HepG2 (cell line): ENCODE data around the gene TBC1D22A. TPM values are rescaled to one million over a fixed set of nuclear protein-coding genes. Genes with fewer than 3 reads are reported as not detected.

Source experiments
- ATAC-seq: fragments of 200-7000 bp; cut with Tn5 transposase; 3 replicates; pipeline ENCODE4 v1.9.1; 2020; ENCODE audit warnings: mild to moderate bottlenecking, moderate library complexity
- BruUV-seq: library from RNA; stranded (reverse); fragments of 400-500 nt; replicated peaks from 2 replicates; lab custom pipeline; 2021; lab: Mats Ljungman, UMichigan
- CTCF ChIA-PET: fragments of 300-600 bp; formaldehyde crosslinking; extraction: SDS; loops from one replicate; lab custom pipeline; 2021; ENCODE audit warnings: low total read pairs, inconsistent platforms, low intra/inter-chr PET ratio; lab: Yijun Ruan, JAX
- POLR2A ChIA-PET: fragments of 350-600 bp; sonication (Branson Sonifier 250); formaldehyde crosslinking; loops from one replicate; lab custom pipeline; 2020; ENCODE audit warnings: antibody characterized with exemption, inconsistent platforms; lab: Yijun Ruan, JAX
- DNase-seq: peaks from one replicate; pipeline ENCODE4 v3.0.0-alpha.2; 2015; ENCODE audit warnings: low spot score
- FAIRE-seq: peaks from 3 replicates; lab custom pipeline; 2011; peaks lifted over from hg19 to GRCh38; lab: Jason Lieb, UNC
- H2AFZ ChIP-seq: one replicate; pipeline ENCODE4 v1.6.1; 2011; ENCODE audit warnings: low read length, inconsistent platforms
- H3K27ac ChIP-seq: fragments of 300-600 bp; 3 replicates; pipeline ENCODE4 v1.8.0; 2011; ENCODE audit warnings: mixed run types, mild to moderate bottlenecking, mixed read lengths, low read length, inconsistent platforms; ENCODE audit not compliant: insufficient read depth; ENCODE audit errors: extremely low read length
- H3K27me3 ChIP-seq, 2 experiments: fragments of 200-600 bp in 1 of 2; 2 replicates in 1 of 2; 3 replicates in 1 of 2; pipeline versions ENCODE4 v1.6.0 to v1.8.0; 2011; ENCODE audit warnings: low read length in 2 of 2, mild to moderate bottlenecking in 2 of 2, moderate library complexity in 2 of 2, inconsistent platforms in 1 of 2; ENCODE audit not compliant: insufficient read depth in 2 of 2, control insufficient read depth in 1 of 2
- H3K36me3 ChIP-seq, 2 experiments: fragments of 200-600 bp in 1 of 2; replicated peaks in 1 of 2; 2 replicates in 1 of 2; 3 replicates in 1 of 2; pipeline versions ENCODE4 v1.5.1 to v1.8.0; 2011; ENCODE audit warnings: low read length in 2 of 2, inconsistent platforms in 1 of 2; ENCODE audit not compliant: insufficient read depth in 2 of 2, control insufficient read depth in 1 of 2
- H3K4me1 ChIP-seq: 2 replicates; pipeline ENCODE4 v1.5.1; 2012; ENCODE audit warnings: low read length, inconsistent platforms; ENCODE audit not compliant: insufficient read depth
- H3K4me2 ChIP-seq: 2 replicates; pipeline ENCODE4 v1.6.0; 2011; ENCODE audit warnings: low read depth, low read length, inconsistent platforms
- H3K4me3 ChIP-seq, 3 experiments: fragments of 200-600 bp in 1 of 3; sonication (generic), shearing (Covaris generic) in 1 of 3; replicated peaks in 1 of 3; 2 replicates each; pipeline ENCODE4 v1.5.1; 2011 to 2016; ENCODE audit warnings: low read length in 3 of 3, inconsistent platforms in 2 of 3, low read depth in 2 of 3, mild to moderate bottlenecking in 2 of 3, control low read depth in 1 of 3, mixed read lengths in 1 of 3; ENCODE audit not compliant: insufficient read depth in 1 of 3
- H3K79me2 ChIP-seq: one replicate; pipeline ENCODE4 v1.6.1; 2011; ENCODE audit warnings: low read length, inconsistent platforms; ENCODE audit not compliant: insufficient read depth
- H3K9ac ChIP-seq: 2 replicates; pipeline ENCODE4 v1.6.0; 2011; ENCODE audit warnings: mild to moderate bottlenecking, low read depth, low read length, inconsistent platforms; ENCODE audit not compliant: insufficient read depth
- H3K9me3 ChIP-seq: 2 replicates; pipeline ENCODE4 v1.5.1; 2012; ENCODE audit warnings: mild to moderate bottlenecking, low read length
- H4K20me1 ChIP-seq: 2 replicates; pipeline ENCODE4 v1.6.0; 2011; ENCODE audit warnings: inconsistent platforms, mild to moderate bottlenecking, low read length, moderate library complexity; ENCODE audit not compliant: insufficient read depth
- HNF4G ChIP-seq, 2 experiments: sonication (generic) in 1 of 2; formaldehyde crosslinking in 1 of 2; IDR thresholded peaks; 2 replicates each; pipeline versions ENCODE4 v1.4.0 to v1.6.1; 2011 to 2020; ENCODE audit warnings: borderline replicate concordance in 2 of 2, low read depth in 2 of 2, mild to moderate bottlenecking in 2 of 2, low read length in 1 of 2, missing genetic modification reagents in 1 of 2, moderate library complexity in 1 of 2
- JUNB ChIP-seq: sonication (generic); formaldehyde crosslinking; IDR thresholded peaks from 2 replicates; pipeline ENCODE4 v1.8.0; 2022; ENCODE audit warnings: missing genetic modification reagents, mild to moderate bottlenecking, borderline replicate concordance
- KMT2A ChIP-seq: sonication (generic); formaldehyde crosslinking; IDR thresholded peaks from 2 replicates; pipeline ENCODE4 v1.4.0; 2020; ENCODE audit warnings: missing genetic modification reagents
- SKI ChIP-seq: fragments of 450-650 bp; IDR thresholded peaks from one replicate; pipeline ENCODE4 v1.6.1; 2018; ENCODE audit warnings: mild to moderate bottlenecking; ENCODE audit not compliant: partially characterized antibody
- SP2 ChIP-seq: sonication (generic); formaldehyde crosslinking; IDR thresholded peaks from 2 replicates; pipeline ENCODE4 v1.5.1; 2020; ENCODE audit warnings: mild to moderate bottlenecking, missing genetic modification reagents
- ZNF180 ChIP-seq: sonication (generic); formaldehyde crosslinking; IDR thresholded peaks from 2 replicates; pipeline ENCODE4 v1.4.0; 2020; ENCODE audit warnings: low read depth, missing genetic modification reagents, borderline replicate concordance
- ZNF350 ChIP-seq: sonication (generic); formaldehyde crosslinking; IDR thresholded peaks from 2 replicates; pipeline ENCODE4 v1.4.0; 2020; ENCODE audit warnings: mild to moderate bottlenecking, low read depth, missing genetic modification reagents, borderline replicate concordance
- ZNF709 ChIP-seq: sonication (generic); formaldehyde crosslinking; IDR thresholded peaks from 2 replicates; pipeline ENCODE4 v1.5.0; 2020; ENCODE audit warnings: mild to moderate bottlenecking, missing genetic modification reagents
- ZSCAN30 ChIP-seq: sonication (generic); formaldehyde crosslinking; IDR thresholded peaks from 2 replicates; pipeline ENCODE4 v1.5.0; 2020; ENCODE audit warnings: mild to moderate bottlenecking, missing genetic modification reagents
- WGBS: methylation state at CpG from one replicate; pipeline ENCODE4 v1.1.6; 2017; ENCODE audit warnings: low lambda C conversion rate; 5-methylcytosine and 5-hydroxymethylcytosine counted together
- in situ Hi-C: cut with HindIII; loops from 2 replicates; pipeline ENCODE4 v1.10.0; 2017; ENCODE audit warnings: low pct_unique_long_range_greater_than_20kb; ENCODE audit not compliant: extremely low pct_ligation_motif_present
- intact Hi-C: fragments of 100-400 bp; cut with micrococcal nuclease; formaldehyde crosslinking; loops from one replicate; pipeline ENCODE4 v1.10.0; 2022; ENCODE audit not compliant: unreplicated experiment
- polyA plus RNA-seq, 8 experiments: library from polyadenylated mRNA; depleted of rRNA in 3 of 8; stranded (reverse) in 7 of 8; unstranded in 1 of 8; fragments of >200 nt; fragmentation: Illumina TruSeq in 4 of 8; extraction: Trizol in 4 of 8; gene quantifications; 2 replicates each; pipeline versions ENCODE4 v1.2.1 to v1.2.3, GENCODE V29; 2011 to 2016; ENCODE audit warnings: low read depth in 4 of 8, missing spikeins in 1 of 8, mixed read lengths in 1 of 8; ENCODE audit not compliant: insufficient read depth in 1 of 8
- total RNA-seq, 5 experiments: library from RNA; depleted of rRNA; stranded (reverse); fragments of >200 nt; fragmentation: Illumina TruSeq; extraction: Trizol; gene quantifications; 2 replicates each; pipeline ENCODE4 v1.2.3, GENCODE V29; 2016; ENCODE audit warnings: low read depth in 1 of 5
- TF ChIP-seq, protein P1 (sequence below): sonication (generic); formaldehyde crosslinking; IDR thresholded peaks from 2 replicates; pipeline ENCODE4 v1.4.0; 2020; ENCODE audit warnings: missing genetic modification reagents, mild to moderate bottlenecking, borderline replicate concordance
- TF ChIP-seq, protein P2 (sequence below): IDR thresholded peaks from 2 replicates; pipeline ENCODE4 v1.6.1; 2016; ENCODE audit warnings: low read depth, control low read depth
- TF ChIP-seq, protein P3 (sequence below): sonication (generic); formaldehyde crosslinking; IDR thresholded peaks from 2 replicates; pipeline ENCODE4 v1.4.0; 2020; ENCODE audit warnings: mild to moderate bottlenecking, missing genetic modification reagents, borderline replicate concordance

TBC1D22A gene
- total and polyA plus RNA-seq, 2 of the 13 experiments (the other 11 are each of a cell fraction or from before 2014, with no cell fraction given), result 17.3 to 18.0 TPM

DNA sequence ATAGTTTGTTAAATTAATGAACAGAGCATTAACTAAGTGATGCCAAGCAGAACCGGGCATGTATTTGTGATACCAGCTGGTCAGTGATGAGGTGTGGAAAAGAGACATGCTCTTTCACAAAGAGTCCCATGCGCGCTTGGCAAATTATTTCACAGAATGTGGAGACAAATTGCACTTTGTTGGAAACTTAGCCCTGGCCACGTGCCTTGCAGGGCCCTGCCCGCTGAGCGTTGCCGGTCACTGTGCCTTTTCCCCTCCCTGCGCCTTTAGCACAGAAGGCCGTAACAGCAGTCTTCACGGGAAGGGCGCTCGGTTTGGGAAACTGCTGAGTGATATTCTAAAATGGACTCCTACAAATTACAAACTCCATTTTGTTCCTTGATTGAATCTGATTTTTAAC, 235.9 kb downstream of the TBC1D22A start (continued):
- TF ChIP-seq, protein P1, sequence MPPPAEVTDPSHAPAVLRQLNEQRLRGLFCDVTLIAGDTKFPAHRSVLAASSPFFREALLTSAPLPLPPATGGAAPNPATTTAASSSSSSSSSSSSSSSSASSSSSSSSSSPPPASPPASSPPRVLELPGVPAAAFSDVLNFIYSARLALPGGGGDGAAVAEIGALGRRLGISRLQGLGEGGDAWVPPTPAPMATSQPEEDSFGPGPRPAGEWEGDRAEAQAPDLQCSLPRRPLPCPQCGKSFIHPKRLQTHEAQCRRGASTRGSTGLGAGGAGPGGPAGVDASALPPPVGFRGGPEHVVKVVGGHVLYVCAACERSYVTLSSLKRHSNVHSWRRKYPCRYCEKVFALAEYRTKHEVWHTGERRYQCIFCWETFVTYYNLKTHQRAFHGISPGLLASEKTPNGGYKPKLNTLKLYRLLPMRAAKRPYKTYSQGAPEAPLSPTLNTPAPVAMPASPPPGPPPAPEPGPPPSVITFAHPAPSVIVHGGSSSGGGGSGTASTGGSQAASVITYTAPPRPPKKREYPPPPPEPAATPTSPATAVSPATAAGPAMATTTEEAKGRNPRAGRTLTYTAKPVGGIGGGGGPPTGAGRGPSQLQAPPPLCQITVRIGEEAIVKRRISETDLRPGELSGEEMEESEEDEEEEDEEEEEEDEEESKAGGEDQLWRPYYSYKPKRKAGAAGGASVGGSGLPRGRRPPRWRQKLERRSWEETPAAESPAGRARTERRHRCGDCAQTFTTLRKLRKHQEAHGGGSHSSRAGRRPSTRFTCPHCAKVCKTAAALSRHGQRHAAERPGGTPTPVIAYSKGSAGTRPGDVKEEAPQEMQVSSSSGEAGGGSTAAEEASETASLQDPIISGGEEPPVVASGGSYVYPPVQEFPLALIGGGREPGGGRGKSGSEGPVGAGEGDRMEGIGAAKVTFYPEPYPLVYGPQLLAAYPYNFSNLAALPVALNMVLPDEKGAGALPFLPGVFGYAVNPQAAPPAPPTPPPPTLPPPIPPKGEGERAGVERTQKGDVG (CRISPR knock-in tag), result no peak
- TF ChIP-seq, protein P2, sequence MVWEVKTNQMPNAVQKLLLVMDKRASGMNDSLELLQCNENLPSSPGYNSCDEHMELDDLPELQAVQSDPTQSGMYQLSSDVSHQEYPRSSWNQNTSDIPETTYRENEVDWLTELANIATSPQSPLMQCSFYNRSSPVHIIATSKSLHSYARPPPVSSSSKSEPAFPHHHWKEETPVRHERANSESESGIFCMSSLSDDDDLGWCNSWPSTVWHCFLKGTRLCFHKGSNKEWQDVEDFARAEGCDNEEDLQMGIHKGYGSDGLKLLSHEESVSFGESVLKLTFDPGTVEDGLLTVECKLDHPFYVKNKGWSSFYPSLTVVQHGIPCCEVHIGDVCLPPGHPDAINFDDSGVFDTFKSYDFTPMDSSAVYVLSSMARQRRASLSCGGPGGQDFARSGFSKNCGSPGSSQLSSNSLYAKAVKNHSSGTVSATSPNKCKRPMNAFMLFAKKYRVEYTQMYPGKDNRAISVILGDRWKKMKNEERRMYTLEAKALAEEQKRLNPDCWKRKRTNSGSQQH, result no peak
- TF ChIP-seq SP2 (no peak), HNF4G (IDR thresholded peaks at IDR 0.05; ENCODE audit: borderline replicate concordance, low read depth, low read length) (no peak), HNF4G (CRISPR knock-in tag; IDR thresholded peaks at IDR 0.05; ENCODE audit: borderline replicate concordance, low read depth) (no peak), KMT2A (CRISPR knock-in tag) (no peak), ZSCAN30 (CRISPR knock-in tag) (no peak), ZNF180 (CRISPR knock-in tag) (no peak)

DNA sequence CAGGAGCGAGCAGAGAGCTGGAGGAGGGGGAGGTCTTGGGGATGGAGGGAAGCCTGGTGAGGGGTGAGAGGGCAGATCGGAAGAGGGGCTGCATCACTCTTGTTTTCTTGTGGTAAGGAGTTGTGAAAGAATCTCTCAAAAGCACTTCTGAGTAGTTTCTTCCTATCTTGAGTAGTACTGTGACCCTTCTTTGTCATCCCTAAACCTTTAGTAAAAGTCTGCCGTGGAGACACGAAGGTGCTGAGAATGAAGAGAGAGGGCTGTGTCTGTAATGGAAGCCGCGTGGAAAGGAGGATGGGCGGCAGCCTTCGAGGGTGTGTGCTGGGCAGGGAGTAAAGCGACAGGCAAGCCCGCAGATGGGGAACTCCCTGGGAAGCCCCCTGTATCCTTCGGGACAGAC, 237.8 kb downstream of the TBC1D22A start:
- no peak overlapping the region for H3K27ac ChIP-seq
- H3K9me3 ChIP-seq, result no peaks in the 10 kb centered on the region
- CTCF ChIA-PET, result no interaction called here
- no peak overlapping the region for H3K4me3 ChIP-seq
- H4K20me1 ChIP-seq, result no peaks in the 10 kb centered on the region; the same call in 1 of the 2 replicates
- H3K4me1 ChIP-seq, result no peaks in the 10 kb centered on the region
- no peak for DNase-seq
- H3K79me2 ChIP-seq, result no peaks in the 10 kb centered on the region
- FAIRE-seq, result no peak
- in situ Hi-C loops, result no loop called here
- no peak overlapping the region for H2AFZ ChIP-seq
- intact Hi-C loops, result no loop called here
- POLR2A ChIA-PET, result no interaction called here
- TF ChIP-seq ZNF350 (CRISPR knock-in tag), result no peak
- no peak for TF ChIP-seq ZNF709 (CRISPR knock-in tag)
- TF ChIP-seq JUNB, result no peak
- TF ChIP-seq, protein P3, sequence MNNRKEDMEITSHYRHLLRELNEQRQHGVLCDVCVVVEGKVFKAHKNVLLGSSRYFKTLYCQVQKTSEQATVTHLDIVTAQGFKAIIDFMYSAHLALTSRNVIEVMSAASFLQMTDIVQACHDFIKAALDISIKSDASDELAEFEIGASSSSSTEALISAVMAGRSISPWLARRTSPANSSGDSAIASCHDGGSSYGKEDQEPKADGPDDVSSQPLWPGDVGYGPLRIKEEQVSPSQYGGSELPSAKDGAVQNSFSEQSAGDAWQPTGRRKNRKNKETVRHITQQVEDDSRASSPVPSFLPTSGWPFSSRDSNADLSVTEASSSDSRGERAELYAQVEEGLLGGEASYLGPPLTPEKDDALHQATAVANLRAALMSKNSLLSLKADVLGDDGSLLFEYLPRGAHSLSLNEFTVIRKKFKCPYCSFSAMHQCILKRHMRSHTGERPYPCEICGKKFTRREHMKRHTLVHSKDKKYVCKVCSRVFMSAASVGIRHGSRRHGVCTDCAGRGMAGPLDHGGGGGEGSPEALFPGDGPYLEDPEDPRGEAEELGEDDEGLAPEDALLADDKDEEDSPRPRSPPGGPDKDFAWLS (CRISPR knock-in tag), result no peak
- no peak for TF ChIP-seq SKI
- WGBS, result 95% methylated on average over 11 of the region's 11 CpGs
- peaks cover 13 to 29% of the 10 kb centered on the region in 2 experiments; a peak in 4 of 5 replicates for H3K36me3 ChIP-seq
- no peak for ATAC-seq
- H3K9ac ChIP-seq, result no peak overlapping the region
- BruUV-seq, result no TSS peak
- H3K4me2 ChIP-seq, result no peak overlapping the region
- H3K27me3 ChIP-seq, result no peaks in the 10 kb centered on the region
